GM12873 (cell line): Measurements from ENCODE around the gene SND1.

Experiments
- CTCF ChIP-seq: IDR thresholded peaks from 2 replicates; pipeline ENCODE4 v1.5.1; 2012; ENCODE audit warnings: low read depth, mild to moderate bottlenecking, moderate library complexity, low read length, control low read depth; ENCODE audit not compliant: insufficient read depth; ENCODE audit errors: missing control alignments

The SND1 gene

GRCh38 chr7:127934711-127935110 lies 282.7 kb downstream of the SND1 start:
- TF ChIP-seq CTCF = no peak

- no peak for TF ChIP-seq CTCF
Measured at GRCh38 chr7:127935847-127936376, 283.9 kb downstream of the SND1 start.

- TF ChIP-seq CTCF = no peak
Measured at GRCh38 chr7:127937066-127937680, 285.2 kb downstream of the SND1 start.

- TF ChIP-seq CTCF = no peak
Measured at GRCh38 chr7:127938588-127938987, 286.6 kb downstream of the SND1 start.

- TF ChIP-seq CTCF = no peak
Measured at GRCh38 chr7:127940381-127941160, 288.6 kb downstream of the SND1 start.

- no peak for TF ChIP-seq CTCF
Measured at GRCh38 chr7:127941476-127942210, 289.6 kb downstream of the SND1 start.
